Dermis lymphatic vessel endothelial cell (primary cell): ENCODE measurements around the gene RAB21. TPM values are rescaled to one million over a fixed set of nuclear protein-coding genes. Genes with fewer than 3 reads are reported as not detected.

Source experiments
- total RNA-seq: library from RNA; depleted of rRNA; stranded (reverse); fragments of >200 nt; gene quantifications from 2 replicates; pipeline ENCODE4 v1.2.1, GENCODE V29; 2014

The RAB21 gene, protein sequence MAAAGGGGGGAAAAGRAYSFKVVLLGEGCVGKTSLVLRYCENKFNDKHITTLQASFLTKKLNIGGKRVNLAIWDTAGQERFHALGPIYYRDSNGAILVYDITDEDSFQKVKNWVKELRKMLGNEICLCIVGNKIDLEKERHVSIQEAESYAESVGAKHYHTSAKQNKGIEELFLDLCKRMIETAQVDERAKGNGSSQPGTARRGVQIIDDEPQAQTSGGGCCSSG
- 12.2 and 22.9 TPM in 2 replicates for total RNA-seq

DNA sequence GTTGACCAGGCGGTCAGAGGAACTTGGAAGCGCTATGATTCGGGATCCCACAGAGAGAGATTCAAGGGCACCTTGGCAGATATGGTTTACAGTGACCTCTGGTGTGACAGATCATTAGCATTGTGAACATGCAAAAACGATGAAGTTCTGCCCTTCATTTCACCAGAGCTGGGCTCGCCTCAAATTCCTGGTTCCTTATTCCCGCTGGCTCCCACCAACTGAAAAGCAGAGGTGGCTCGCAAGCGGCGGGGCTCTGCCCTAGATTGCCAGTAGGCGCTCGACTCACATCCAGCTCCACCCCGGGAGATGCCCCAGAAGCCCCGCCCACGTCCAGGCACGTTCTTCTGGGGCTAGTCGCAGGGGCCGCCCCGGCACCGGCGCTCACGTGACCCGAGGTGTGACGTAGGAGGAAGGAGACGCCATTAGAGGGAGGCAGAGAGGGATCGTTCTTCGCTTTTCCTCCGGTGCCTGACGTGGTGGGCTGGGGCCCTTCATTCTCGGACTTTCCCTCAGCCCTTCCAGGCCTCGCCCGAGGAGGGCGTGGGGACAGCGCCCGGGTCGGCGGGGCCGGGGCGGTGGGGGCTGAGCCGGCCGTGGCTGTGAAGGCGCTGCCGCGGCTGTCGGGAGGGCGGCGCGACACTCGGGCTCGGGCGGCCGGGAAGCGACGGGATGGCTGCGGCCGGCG is at the start of gene RAB21:
Gene RAB21 (plus strand): TSS at position 403 of the 685 bp plus-strand sequence. CDS start 267 bp downstream, at position 670.

Other genes with a start within 250 kb of the RAB21 start
- 13.0 and 17.3 TPM in 2 replicates for gene ZFC3H1, start 91.0 kb upstream of the RAB21 start, total RNA-seq
- gene THAP2, start 90.6 kb upstream of the RAB21 start, total RNA-seq, result 2.2 and 4.0 TPM in 2 replicates
- 40.9 and 46.1 TPM in 2 replicates for gene TMEM19, start 68.8 kb upstream of the RAB21 start, total RNA-seq
- 46.5 and 58.4 TPM in 2 replicates for gene TBC1D15, start 84.9 kb downstream of the RAB21 start, total RNA-seq
- gene TPH2, start 184.0 kb downstream of the RAB21 start, total RNA-seq, result not detected in 2 replicates